ENCODE results near the gene CELA3A.
A peak's percentile ranks its signal among the peaks of the same experiment; 100 is the strongest.
"Not testable (repeated sequence)": the region's sequence is repeated elsewhere in the genome, so short reads cannot be mapped to it uniquely, and the experiment has no call there.

CELA3A gene

GRCh38 chr1:21982122-21982521, 19.3 kb upstream of the CELA3A start:
- DNase-seq: not testable (repeated sequence)

DNA sequence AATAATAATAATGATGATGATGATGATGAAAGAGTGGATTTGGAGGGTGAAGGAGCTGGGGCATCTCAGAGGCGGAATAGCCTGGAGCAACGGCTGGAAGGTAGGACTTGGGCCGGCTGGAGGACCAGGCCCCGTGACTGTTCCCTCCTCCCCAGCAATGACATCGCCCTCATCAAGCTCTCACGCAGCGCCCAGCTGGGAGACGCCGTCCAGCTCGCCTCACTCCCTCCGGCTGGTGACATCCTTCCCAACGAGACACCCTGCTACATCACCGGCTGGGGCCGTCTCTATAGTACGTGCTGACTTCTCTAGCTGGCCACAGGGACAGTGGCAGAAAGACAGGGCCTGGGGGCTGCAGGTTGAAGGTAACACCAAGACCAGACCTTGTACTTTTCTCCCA, 17.9 kb upstream of the CELA3A start:
- DNase-seq: not testable (repeated sequence)

DNA sequence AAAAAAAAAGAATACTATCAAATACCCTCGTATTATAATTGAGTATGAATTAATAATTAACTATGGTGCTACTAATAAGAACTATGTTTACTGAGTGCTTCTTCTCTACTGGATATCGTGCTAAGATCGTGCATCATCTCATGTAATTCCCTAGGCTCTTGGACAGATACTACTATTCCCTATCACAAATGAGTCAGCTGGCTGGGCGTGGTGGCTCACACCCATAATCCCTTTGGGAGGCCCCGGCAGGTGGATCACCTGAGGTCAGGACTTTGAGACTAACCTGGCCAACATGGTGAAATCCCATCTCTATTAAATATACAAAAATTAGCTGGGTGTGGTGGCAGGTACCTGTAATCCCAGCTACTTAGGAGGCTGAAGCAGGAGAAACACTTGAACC, 15.6 kb upstream of the CELA3A start:
- DNase-seq: not testable (repeated sequence)

- not testable (repeated sequence) for DNase-seq
Measured at GRCh38 chr1:21986386-21986785, 15.1 kb upstream of the CELA3A start.

GRCh38 chr1:21989672-21990393, 11.6 kb upstream of the CELA3A start:
- DNase-seq: not testable (repeated sequence)

- not testable (repeated sequence) for DNase-seq
Measured at GRCh38 chr1:21992186-21992585, 9.3 kb upstream of the CELA3A start.

DNA sequence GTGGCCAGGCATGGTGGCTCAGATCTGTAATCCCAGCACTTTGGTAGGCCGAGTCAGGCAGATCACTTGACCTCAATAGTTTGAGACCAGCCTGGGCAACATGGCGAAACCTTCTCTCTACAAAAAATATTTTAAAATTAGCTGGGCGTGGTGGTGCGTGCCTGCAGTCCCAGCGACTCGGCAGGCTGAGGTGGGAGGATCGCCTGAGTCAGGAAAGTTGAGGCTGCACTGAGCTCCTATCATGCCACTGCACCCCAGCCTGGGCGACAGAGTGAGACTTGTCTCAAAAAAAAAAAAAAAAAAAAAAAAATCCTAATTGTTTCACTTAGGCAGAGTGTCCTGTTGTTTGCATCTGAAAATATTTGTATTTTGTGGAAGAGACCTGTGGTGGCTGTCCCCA, 6.7 kb upstream of the CELA3A start:
- DNase-seq: not testable (repeated sequence)

DNA sequence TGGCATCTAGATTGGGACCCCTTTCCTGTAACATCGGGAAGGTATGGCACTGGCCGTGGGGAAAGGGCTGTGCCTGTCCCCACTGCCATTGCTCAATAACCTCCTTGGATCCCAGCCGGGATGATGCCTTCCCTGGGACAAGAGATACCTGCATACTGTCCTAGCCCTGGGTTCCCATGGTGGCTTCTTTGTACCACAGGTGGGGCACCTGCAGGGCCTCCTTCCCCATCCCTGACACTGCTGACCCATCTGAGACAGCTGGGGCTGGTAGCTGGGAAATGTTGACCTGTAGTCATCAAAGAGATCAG, 4.8 kb upstream of the CELA3A start:
- DNase-seq: not testable (repeated sequence)

GRCh38 chr1:21997891-21998623, 3.4 kb upstream of the CELA3A start:
- DNase-seq: not testable (repeated sequence)

DNA sequence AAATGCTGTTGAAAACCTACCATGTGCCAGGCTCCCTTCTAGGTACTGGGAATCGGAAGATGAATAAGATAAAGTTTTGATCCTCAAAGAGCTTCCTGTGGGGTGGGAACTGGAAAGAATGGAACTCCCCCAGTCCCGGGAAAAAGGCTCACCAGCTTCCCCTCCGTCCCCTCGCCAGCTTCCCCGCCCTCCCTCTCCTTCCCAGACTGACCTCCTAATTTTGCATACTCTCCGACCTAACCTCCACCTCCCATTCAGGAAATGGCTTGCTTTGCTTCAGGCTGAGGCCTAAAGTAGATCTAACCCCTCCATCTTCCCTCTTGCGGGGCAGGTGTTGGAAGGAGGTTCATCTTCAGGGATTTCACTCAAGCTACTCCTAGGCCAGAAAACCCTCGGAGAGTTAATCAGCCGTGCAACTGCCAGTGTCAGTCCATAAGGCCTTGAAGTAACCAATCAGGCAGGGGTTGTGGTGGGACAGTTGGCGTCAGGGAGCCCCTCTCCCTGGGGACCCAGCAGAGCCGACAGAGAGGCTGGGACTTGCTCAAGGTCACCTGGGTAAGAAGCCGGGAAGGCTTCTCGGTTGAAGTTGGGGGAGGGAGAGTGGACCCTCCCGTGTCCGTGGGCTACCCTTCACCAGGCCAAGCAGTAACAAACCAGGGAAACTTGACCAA, 2.7 kb upstream of the CELA3A start:
- not testable (repeated sequence) for DNase-seq

DNA sequence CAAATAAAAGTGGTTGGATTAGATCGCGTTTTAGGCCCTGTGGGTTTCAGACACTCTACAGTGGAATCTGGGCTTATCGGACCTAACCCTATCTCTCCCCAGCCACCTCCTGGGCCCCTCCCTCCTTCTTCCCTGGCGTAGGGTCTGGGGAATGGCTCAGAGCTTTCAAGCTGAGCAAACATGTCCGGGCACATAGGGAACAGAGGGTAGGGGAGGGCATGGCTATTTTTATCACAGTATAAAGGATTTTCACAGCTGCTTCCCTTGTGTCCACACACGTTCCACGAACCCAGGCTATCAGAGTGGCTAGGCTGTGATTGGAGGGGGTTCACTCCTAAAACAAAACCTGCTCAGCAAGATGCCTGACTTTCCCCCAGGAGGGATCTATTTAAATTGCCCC, 1.8 kb upstream of the CELA3A start:
- DNase-seq: not testable (repeated sequence)

GRCh38 chr1:22002461-22002860, 1.0 kb downstream of the CELA3A start:
- DNase-seq: not testable (repeated sequence)

DNA sequence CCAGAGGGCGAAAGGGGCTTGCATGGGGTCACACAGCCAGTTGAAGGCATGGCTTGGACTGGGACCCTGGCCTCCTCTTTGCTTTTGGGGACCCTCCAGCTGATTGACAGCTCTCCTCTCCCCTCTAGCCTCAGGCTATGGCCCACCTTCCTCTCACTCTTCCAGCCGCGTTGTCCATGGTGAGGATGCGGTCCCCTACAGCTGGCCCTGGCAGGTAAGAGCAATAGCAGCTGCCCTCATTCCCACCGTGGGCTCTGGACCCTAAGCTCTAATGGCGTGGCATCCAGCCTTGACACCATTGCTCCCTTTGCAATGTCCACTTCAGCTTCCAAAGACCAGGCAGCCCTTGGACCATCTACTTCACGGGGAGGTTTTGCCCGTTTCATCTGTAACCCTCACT, 1.4 kb downstream of the CELA3A start:
- not testable (repeated sequence) for DNase-seq

DNA sequence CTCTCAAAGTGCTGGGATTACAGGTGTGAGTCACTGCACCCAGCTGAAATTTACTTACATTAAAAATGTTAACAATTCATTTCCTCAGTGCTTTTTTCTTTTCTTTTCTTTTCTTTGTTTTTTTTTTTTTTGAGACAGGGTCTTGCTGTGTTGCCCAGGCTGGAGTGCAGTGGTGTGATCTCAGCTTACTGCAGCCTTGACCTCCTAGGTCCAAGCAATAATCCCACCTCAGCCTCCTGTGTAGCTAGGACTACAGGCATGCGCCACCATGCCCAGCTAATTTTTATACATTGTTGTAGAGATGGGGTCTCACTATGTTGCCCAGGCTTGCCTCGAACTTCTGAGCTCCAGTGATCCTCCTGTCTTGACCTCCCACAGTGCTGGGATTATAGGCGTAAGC, 2.5 kb downstream of the CELA3A start:
- DNase-seq: not testable (repeated sequence)

GRCh38 chr1:22005261-22006149, 4.0 kb downstream of the CELA3A start:
- peak; percentile 22 for DNase-seq

GRCh38 chr1:22006736-22007135, 5.3 kb downstream of the CELA3A start:
- DNase-seq: not testable (repeated sequence)

- DNase-seq: not testable (repeated sequence)
Measured at GRCh38 chr1:22007262-22007661, 5.8 kb downstream of the CELA3A start.

DNA sequence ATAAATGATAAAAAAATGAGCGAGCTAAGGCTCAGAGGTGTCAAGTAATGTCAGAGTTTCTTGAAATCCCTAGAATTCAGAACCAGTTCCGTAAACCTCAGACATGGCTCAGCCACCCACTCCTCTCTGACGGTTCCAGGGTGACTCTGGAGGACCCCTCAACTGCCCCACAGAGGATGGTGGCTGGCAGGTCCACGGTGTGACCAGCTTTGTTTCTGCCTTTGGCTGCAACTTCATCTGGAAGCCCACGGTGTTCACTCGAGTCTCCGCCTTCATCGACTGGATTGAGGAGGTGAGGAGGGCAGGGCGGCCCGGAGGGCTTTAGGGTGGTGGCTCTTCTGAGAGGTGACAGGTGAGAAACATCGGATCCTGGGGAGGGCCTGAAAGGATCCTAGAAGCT, 8.1 kb downstream of the CELA3A start:
- not testable (repeated sequence) for DNase-seq

- DNase-seq: not testable (repeated sequence)
Measured at GRCh38 chr1:22012752-22013151, 11.3 kb downstream of the CELA3A start.

GRCh38 chr1:22014575-22015206, 13.2 kb downstream of the CELA3A start:
- DNase-seq: not testable (repeated sequence)

- peak; percentile 78 for DNase-seq
Measured at GRCh38 chr1:22018583-22019559, 17.4 kb downstream of the CELA3A start.
